OCI-LY1 (cell line): Measurements from ENCODE around the gene CTRL.

Source experiments
- CTCF ChIP-seq: fragments of 200-600 bp; sonication (generic), shearing (Covaris generic); IDR thresholded peaks from 2 replicates; pipeline ENCODE4 v1.5.1; 2017; ENCODE audit warnings: mild to moderate bottlenecking, antibody characterized with exemption, low read length, moderate library complexity, mixed read lengths
- EZH2 ChIP-seq: fragments of 200-600 bp; sonication (generic), shearing (Covaris generic); IDR thresholded peaks from 2 replicates; pipeline ENCODE4 v1.8.0; 2017; ENCODE audit warnings: borderline replicate concordance, mixed run types, mild to moderate bottlenecking, antibody characterized with exemption, low read length, moderate library complexity, mixed read lengths

- TF ChIP-seq CTCF (no peak), EZH2 (no peak)
Observed at GRCh38 chr16:67910158-67910557, 21.5 kb downstream of the CTRL start.
